Fibroblast of lung (primary cell): ENCODE data around the gene EPHB4. TPM values are rescaled to one million over a fixed set of nuclear protein-coding genes. Genes with fewer than 3 reads are reported as not detected.

Experiments used
- DNase-seq, 2 donors: peaks; one replicate each; pipeline versions ENCODE4 v3.0.0 to v3.0.0-alpha.2; 2010; ENCODE audit warnings: low read depth in 2 of 2
- H2AFZ ChIP-seq: 2 replicates; pipeline ENCODE4 v1.5.1; 2012; ENCODE audit warnings: low read length, control low read depth, inconsistent platforms
- H3K27ac ChIP-seq: 2 replicates; pipeline ENCODE4 v1.5.1; 2011; ENCODE audit warnings: low read length, control low read depth; ENCODE audit not compliant: insufficient read depth
- H3K27me3 ChIP-seq: 2 replicates; pipeline ENCODE4 v1.5.1; 2011; ENCODE audit warnings: mild to moderate bottlenecking, low read length; ENCODE audit not compliant: control insufficient read depth, insufficient read depth
- H3K36me3 ChIP-seq: 2 replicates; pipeline ENCODE4 v1.5.1; 2011; ENCODE audit warnings: low read length; ENCODE audit not compliant: control insufficient read depth, insufficient read depth
- H3K4me1 ChIP-seq: 2 replicates; pipeline ENCODE4 v1.5.1; 2011; ENCODE audit warnings: low read length; ENCODE audit not compliant: control insufficient read depth, insufficient read depth; ENCODE audit errors: extremely low read depth
- H3K4me2 ChIP-seq: 2 replicates; pipeline ENCODE4 v1.5.1; 2011; ENCODE audit warnings: low read length, control low read depth; ENCODE audit not compliant: insufficient read depth; ENCODE audit errors: extremely low read depth
- H3K4me3 ChIP-seq, 4 experiments: fragments of 200-600 bp in 1 of 4; sonication (generic) in 1 of 4; replicated peaks in 1 of 4; 2 replicates each; pipeline ENCODE4 v1.5.1; 2011 to 2016; ENCODE audit warnings: low read length in 4 of 4, low read depth in 3 of 4, mild to moderate bottlenecking in 3 of 4, control low read depth in 2 of 4, inconsistent platforms in 1 of 4, mixed read lengths in 1 of 4; ENCODE audit not compliant: insufficient read depth in 1 of 4; ENCODE audit errors: control extremely low read depth in 1 of 4
- H3K79me2 ChIP-seq: 2 replicates; pipeline ENCODE4 v1.5.1; 2012; ENCODE audit warnings: mild to moderate bottlenecking, low read length, inconsistent platforms; ENCODE audit not compliant: control insufficient read depth, insufficient read depth
- H3K9ac ChIP-seq: 2 replicates; pipeline ENCODE4 v1.5.1; 2011; ENCODE audit warnings: mild to moderate bottlenecking, low read length, control low read depth; ENCODE audit not compliant: insufficient read depth
- H3K9me3 ChIP-seq: 2 replicates; pipeline ENCODE4 v1.5.1; 2012; ENCODE audit warnings: low read depth, low read length; ENCODE audit not compliant: control insufficient read depth, insufficient read depth
- H4K20me1 ChIP-seq: 2 replicates; pipeline ENCODE4 v1.5.1; 2011; ENCODE audit warnings: low read length; ENCODE audit not compliant: control insufficient read depth, insufficient read depth; ENCODE audit errors: extremely low read depth
- CTCF ChIP-seq, 2 donors: IDR thresholded peaks in 1 of 2; conservative IDR thresholded peaks in 1 of 2; 1 replicate in 1 of 2; 2 replicates in 1 of 2; pipeline ENCODE4 v1.5.1; 2011 to 2012; ENCODE audit warnings: low read length in 2 of 2, control low read depth in 1 of 2, inconsistent platforms in 1 of 2, low read depth in 1 of 2, mild to moderate bottlenecking in 1 of 2
- EZH2 ChIP-seq: IDR thresholded peaks from 2 replicates; pipeline ENCODE4 v1.5.1; 2012; ENCODE audit warnings: low read length, control low read depth, mild to moderate bottlenecking; ENCODE audit errors: missing control alignments
- polyA plus RNA-seq, 2 donors: library from polyadenylated mRNA; depleted of rRNA in 1 of 2; stranded (reverse) in 1 of 2; unstranded in 1 of 2; fragments of >200 nt; gene quantifications; 2 replicates each; pipeline ENCODE4 v1.2.1, GENCODE V29; 2011 to 2012; ENCODE audit warnings: missing spikeins in 1 of 2
- total RNA-seq: library from RNA; depleted of rRNA; stranded (reverse); fragments of >200 nt; gene quantifications from 2 replicates; pipeline ENCODE4 v1.2.1, GENCODE V29; 2014

Gene EPHB4
- total and polyA plus RNA-seq, 2 donors (not counting 1 experiment from before 2014, with no cell fraction given), result 28.5 to 98.8 TPM

DNA sequence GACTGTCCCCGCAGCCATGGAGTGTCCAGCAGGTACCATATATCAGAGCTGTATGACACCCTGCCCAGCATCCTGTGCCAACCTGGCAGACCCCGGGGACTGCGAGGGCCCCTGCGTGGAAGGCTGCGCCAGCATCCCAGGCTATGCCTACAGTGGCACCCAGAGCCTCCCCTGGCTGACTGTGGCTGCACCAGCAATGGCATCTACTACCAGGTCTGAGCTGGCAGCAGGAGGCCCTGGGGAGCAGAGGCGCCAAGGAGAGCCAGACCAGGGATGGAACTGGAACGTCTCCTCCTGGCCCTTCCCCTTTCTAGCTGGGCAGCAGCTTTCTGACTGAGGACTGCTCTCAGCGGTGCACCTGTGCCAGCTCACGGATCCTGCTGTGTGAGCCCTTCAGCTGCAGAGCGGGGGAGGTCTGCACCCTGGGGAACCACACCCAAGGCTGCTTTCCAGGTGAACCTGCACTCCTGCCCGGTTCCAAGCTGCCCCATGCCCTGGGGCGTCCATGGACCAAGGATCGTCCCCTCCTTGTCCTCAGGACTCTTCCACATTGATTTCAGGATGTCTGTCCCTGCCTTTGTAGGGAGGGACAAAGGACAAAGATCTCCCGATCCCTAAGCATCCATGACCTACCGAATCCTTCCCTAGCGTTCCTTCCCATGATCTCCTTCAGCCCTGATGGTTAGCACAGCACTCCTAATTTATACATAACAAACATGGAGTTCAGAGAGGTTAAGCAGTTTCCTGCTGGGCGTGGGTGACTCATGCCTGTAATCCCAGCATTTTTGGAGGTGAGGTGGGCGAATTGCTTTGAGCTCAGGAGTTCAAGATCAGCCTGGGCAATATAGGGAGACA lies 33.3 kb downstream of the EPHB4 start:
- Histone ChIP-seq H3K79me2 (no peaks in the 10 kb centered on the region), H3K9ac (no peak overlapping the region), H4K20me1 (no peaks in the 10 kb centered on the region), H3K4me1 (peaks cover 3% of the 10 kb centered on the region), H3K27ac (no peak overlapping the region), H3K9me3 (no peaks in the 10 kb centered on the region), H3K4me3 (no peak overlapping the region), H3K4me2 (no peak overlapping the region), H3K36me3 (no peaks in the 10 kb centered on the region), H2AFZ (no peak overlapping the region), H3K27me3 (no peaks in the 10 kb centered on the region)
- DNase-seq, result peak in 1 of 2 donors; percentile 23
- TF ChIP-seq CTCF (conservative IDR thresholded peaks at IDR 0.05 in 1 of 2, IDR thresholded peaks at IDR 0.05 in 1 of 2; ENCODE audit: low read depth in 1 of 2, low read length in 2 of 2), result no peak
- TF ChIP-seq EZH2, result no peak

DNA sequence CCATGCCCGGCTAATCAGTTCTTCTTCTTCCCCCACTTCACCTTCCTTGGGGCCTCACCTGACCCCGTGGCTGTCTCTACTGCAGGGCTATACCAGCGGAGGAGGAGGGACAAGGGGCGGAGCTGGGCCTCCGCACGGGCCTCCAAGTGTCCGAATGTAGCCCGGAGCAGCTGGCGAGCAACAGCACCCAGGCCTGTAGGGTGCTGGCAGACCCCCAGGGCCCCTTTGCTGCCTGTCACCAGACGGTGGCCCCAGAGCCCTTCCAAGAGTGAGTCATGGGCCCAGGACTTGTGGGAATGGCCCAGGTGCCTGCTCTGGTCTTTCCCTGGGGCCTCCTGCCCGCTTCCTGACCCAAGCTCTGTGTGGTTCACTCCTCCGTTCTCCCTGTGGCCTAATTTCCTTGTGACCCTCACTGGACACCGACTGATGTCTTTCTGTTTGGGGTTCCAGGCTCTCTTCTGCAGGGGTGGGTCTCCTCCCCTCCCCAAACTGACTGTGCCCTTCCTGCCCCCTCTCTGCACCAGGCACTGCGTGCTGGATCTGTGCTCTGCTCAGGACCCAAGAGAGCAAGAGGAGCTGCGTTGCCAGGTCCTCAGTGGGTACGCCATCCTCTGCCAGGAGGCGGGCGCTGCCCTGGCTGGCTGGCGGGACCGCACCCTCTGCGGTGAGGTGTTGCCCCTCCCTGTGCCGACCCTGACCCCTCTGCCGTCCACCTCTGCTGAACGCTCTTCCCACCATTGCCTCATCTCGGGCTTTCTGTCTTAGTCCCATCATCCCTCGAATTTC lies 35.2 kb downstream of the EPHB4 start:
- Histone ChIP-seq H3K79me2 (no peaks in the 10 kb centered on the region), H3K27ac (no peak overlapping the region), H3K4me2 (no peak overlapping the region), H3K27me3 (peaks cover 3% of the 10 kb centered on the region), H3K4me3 (no peak overlapping the region), H4K20me1 (no peaks in the 10 kb centered on the region), H3K9me3 (no peaks in the 10 kb centered on the region), H3K36me3 (no peaks in the 10 kb centered on the region), H3K9ac (no peak overlapping the region), H2AFZ (no peak overlapping the region), H3K4me1 (peaks cover 3% of the 10 kb centered on the region)
- DNase-seq, result no peak
- TF ChIP-seq CTCF (conservative IDR thresholded peaks at IDR 0.05 in 1 of 2, IDR thresholded peaks at IDR 0.05 in 1 of 2; ENCODE audit: low read depth in 1 of 2, low read length in 2 of 2), result no peak
- no peak for TF ChIP-seq EZH2

- Histone ChIP-seq H2AFZ (no peak overlapping the region), H3K4me1 (peaks cover under 1% of the 10 kb centered on the region), H3K79me2 (no peaks in the 10 kb centered on the region), H3K4me3 (no peak overlapping the region), H3K36me3 (no peaks in the 10 kb centered on the region), H3K27me3 (peaks cover 6% of the 10 kb centered on the region), H3K4me2 (no peak overlapping the region), H3K9me3 (no peaks in the 10 kb centered on the region), H4K20me1 (no peaks in the 10 kb centered on the region), H3K27ac (no peak overlapping the region), H3K9ac (no peak overlapping the region)
- TF ChIP-seq CTCF (conservative IDR thresholded peaks at IDR 0.05 in 1 of 2, IDR thresholded peaks at IDR 0.05 in 1 of 2; ENCODE audit: low read depth in 1 of 2, low read length in 2 of 2) (peak in 1 of 2 donors; percentile 8), EZH2 (no peak)
- no peak for DNase-seq
Measured at GRCh38 chr7:100789055-100789454, 38.3 kb downstream of the EPHB4 start.
